Endodermal cell (in vitro differentiated cells): Measurements from ENCODE around the gene BRINP1. TPM values are rescaled to one million over a fixed set of nuclear protein-coding genes. Genes with fewer than 3 reads are reported as not detected.

ENCODE experiments used
- DNase-seq: peaks from one replicate; pipeline ENCODE4 v3.0.0-alpha.2; 2017
- H3K27ac ChIP-seq: 2 replicates; pipeline ENCODE4 v1.5.1; 2013; ENCODE audit warnings: mild to moderate bottlenecking, low read depth, low read length, moderate library complexity
- H3K27me3 ChIP-seq: 2 replicates; pipeline ENCODE4 v1.6.1; 2013; ENCODE audit warnings: mild to moderate bottlenecking, low read length, moderate library complexity; ENCODE audit not compliant: insufficient read depth, control insufficient read depth, poor library complexity, severe bottlenecking
- H3K36me3 ChIP-seq: 2 replicates; pipeline ENCODE4 v1.7.0; 2013; ENCODE audit warnings: mild to moderate bottlenecking, low read length, moderate library complexity; ENCODE audit not compliant: control insufficient read depth, insufficient read depth
- H3K4me1 ChIP-seq: one replicate; pipeline ENCODE4 v1.7.0; 2013; ENCODE audit warnings: low read length; ENCODE audit not compliant: control insufficient read depth, insufficient read depth
- H3K4me3 ChIP-seq: 2 replicates; pipeline ENCODE4 v1.5.1; 2013; ENCODE audit warnings: mild to moderate bottlenecking, low read length, moderate library complexity
- H3K9ac ChIP-seq: 2 replicates; pipeline ENCODE4 v1.6.1; 2013; ENCODE audit warnings: mild to moderate bottlenecking, low read length, moderate library complexity; ENCODE audit not compliant: poor library complexity, severe bottlenecking; ENCODE audit errors: extremely low read depth
- H3K9me3 ChIP-seq: 2 replicates; pipeline ENCODE4 v1.6.1; 2013; ENCODE audit warnings: mild to moderate bottlenecking, low read length, moderate library complexity; ENCODE audit not compliant: control insufficient read depth
- H3K27ac Mint-ChIP-seq: 2 replicates; pipeline ENCODE4 v1.8.0; 2020; ENCODE audit warnings: mixed read lengths
- H3K27me3 Mint-ChIP-seq: 2 replicates; pipeline ENCODE4 v1.8.0; 2021; ENCODE audit warnings: mild to moderate bottlenecking, mixed read lengths; ENCODE audit not compliant: insufficient read depth
- H3K36me3 Mint-ChIP-seq: 2 replicates; pipeline ENCODE4 v1.8.0; 2020; ENCODE audit warnings: low read depth, mixed read lengths
- H3K4me1 Mint-ChIP-seq: 2 replicates; pipeline ENCODE4 v1.8.0; 2020; ENCODE audit warnings: mixed read lengths
- H3K4me3 Mint-ChIP-seq: 2 replicates; pipeline ENCODE4 v1.8.0; 2020; ENCODE audit warnings: mild to moderate bottlenecking, moderate library complexity, mixed read lengths
- H3K9me3 Mint-ChIP-seq: 2 replicates; pipeline ENCODE4 v1.8.0; 2020; ENCODE audit warnings: mild to moderate bottlenecking, mixed read lengths
- WGBS, 2 experiments: methylation state at CpG; one replicate each; pipeline versions ENCODE4 v1.1.5 to v1.1.7; 2013; ENCODE audit warnings: missing lambda C conversion rate in 2 of 2, mixed read lengths in 1 of 2; ENCODE audit not compliant: insufficient coverage in 1 of 2, insufficient read length in 1 of 2; 5-methylcytosine and 5-hydroxymethylcytosine counted together
- total RNA-seq, 2 donors: library from RNA; stranded (reverse); fragmentation: NEBNext Ultra II Directional in 1 of 2; extraction: Animal tissue kit (Norgen Biotek cat#: 25700) in 1 of 2; gene quantifications; 2 replicates in 1 of 2; 3 replicates in 1 of 2; pipeline ENCODE4 v1.2.1, GENCODE V29; 2021
- TF ChIP-seq, protein P1 (sequence below): fragments of 200-600 bp; sonication (generic); conservative IDR thresholded peaks from 2 replicates; pipeline ENCODE4 v1.5.0; 2021; ENCODE audit warnings: antibody characterized with exemption, mild to moderate bottlenecking

The BRINP1 gene
- total RNA-seq, 2 donors from 2014 or later: 6.3 to 9.6 TPM

DNA sequence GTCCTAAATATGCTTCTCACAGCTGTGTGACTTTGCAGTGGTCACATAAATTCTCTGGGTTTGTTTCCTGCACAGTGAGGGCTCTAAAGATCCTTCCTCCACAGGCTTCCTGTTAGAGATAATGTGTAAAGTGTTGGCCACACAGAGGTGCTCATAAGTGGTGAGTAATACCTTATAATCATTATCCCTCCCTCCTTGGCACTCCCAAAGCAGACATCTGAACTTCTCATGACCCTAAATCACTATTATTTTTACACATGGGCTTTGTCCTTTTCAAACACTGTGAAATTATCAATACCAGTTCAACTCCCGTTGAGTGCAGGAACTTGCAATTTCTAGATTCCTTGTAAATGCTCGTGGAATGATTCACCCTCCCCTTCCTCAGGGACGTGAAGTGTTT, 100.2 kb downstream of the BRINP1 start:
- 86 to 90% methylated on average over 3 of the region's 3 CpGs for whole genome bisulfite sequencing, 2 experiments
- H3K9ac ChIP-seq: no peak overlapping the region

DNA sequence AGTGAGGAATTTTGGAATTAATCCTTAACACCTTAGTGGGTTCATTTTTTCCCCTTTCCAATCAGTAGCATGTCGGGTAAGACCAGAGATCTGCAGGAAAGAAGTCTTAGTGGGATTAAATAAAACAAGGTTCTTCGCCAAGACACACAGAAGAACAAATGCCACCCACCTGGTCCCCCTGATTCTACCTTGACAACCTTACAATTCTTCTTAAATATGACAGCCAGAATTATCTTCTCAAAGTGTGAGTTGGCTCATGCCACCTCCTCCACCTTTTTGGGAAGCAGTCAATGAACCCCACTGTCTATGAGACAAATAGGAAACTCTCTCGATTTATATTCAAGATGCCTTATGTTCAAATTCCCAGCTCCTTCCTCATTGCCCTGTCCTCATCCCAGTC, 105.1 kb downstream of the BRINP1 start:
- H3K27ac Mint-ChIP-seq: no peak overlapping the region
- H3K36me3 Mint-ChIP-seq: no peaks in the 10 kb centered on the region

More for the DNA sequence above, 100.2 kb downstream of the BRINP1 start:
- Histone ChIP-seq H3K36me3 (no peaks in the 10 kb centered on the region), H3K27me3 (no peaks in the 10 kb centered on the region), H3K27ac (no peak overlapping the region), H3K9me3 (no peaks in the 10 kb centered on the region), H3K4me1 (no peaks in the 10 kb centered on the region), H3K4me3 (no peak overlapping the region)
- Mint-ChIP-seq H3K27me3 (no peaks in the 10 kb centered on the region), H3K4me3 (no peak overlapping the region), H3K36me3 (no peaks in the 10 kb centered on the region), H3K27ac (no peak overlapping the region), H3K9me3 (no peaks in the 10 kb centered on the region), H3K4me1 (peaks cover 10% of the 10 kb centered on the region)
- DNase-seq: no peak
- TF ChIP-seq, protein P1, sequence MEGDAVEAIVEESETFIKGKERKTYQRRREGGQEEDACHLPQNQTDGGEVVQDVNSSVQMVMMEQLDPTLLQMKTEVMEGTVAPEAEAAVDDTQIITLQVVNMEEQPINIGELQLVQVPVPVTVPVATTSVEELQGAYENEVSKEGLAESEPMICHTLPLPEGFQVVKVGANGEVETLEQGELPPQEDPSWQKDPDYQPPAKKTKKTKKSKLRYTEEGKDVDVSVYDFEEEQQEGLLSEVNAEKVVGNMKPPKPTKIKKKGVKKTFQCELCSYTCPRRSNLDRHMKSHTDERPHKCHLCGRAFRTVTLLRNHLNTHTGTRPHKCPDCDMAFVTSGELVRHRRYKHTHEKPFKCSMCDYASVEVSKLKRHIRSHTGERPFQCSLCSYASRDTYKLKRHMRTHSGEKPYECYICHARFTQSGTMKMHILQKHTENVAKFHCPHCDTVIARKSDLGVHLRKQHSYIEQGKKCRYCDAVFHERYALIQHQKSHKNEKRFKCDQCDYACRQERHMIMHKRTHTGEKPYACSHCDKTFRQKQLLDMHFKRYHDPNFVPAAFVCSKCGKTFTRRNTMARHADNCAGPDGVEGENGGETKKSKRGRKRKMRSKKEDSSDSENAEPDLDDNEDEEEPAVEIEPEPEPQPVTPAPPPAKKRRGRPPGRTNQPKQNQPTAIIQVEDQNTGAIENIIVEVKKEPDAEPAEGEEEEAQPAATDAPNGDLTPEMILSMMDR: no peak

DNA sequence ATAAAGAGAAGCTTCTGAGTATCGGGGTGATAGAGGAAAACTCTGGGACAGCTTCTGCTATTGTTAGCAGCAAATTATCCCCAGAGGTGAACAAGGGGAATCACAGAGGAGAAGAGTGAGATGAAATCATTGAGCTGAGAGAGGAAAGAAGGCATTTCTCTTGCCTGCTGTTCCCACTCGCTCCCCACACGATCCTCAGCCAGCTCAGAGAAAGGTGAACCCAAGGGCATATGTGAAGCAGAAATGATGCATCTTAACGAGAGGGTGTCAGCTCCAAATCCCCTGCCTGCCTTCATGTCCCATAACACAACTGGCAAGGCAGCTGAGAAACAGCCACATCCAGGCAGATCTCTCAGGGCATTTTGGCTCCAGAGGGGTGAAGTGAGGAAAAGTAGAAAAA, 111.6 kb downstream of the BRINP1 start:
- Mint-ChIP-seq H3K4me3 (no peak overlapping the region), H3K36me3 (no peaks in the 10 kb centered on the region), H3K9me3 (no peaks in the 10 kb centered on the region), H3K4me1 (no peaks in the 10 kb centered on the region), H3K27ac (no peak overlapping the region), H3K27me3 (no peaks in the 10 kb centered on the region)
- no peak for DNase-seq
- Histone ChIP-seq H3K9me3 (no peaks in the 10 kb centered on the region), H3K9ac (no peak overlapping the region), H3K36me3 (no peaks in the 10 kb centered on the region), H3K27me3 (no peaks in the 10 kb centered on the region), H3K4me1 (no peaks in the 10 kb centered on the region), H3K4me3 (no peak overlapping the region), H3K27ac (no peak overlapping the region)
- TF ChIP-seq, protein P1: no peak
- 80 to 89% methylated on average over 2 to 4 of the region's 4 CpGs for WGBS, 2 experiments

More for the DNA sequence above, 105.1 kb downstream of the BRINP1 start:
- TF ChIP-seq, protein P1: no peak
- 97 to 100% methylated on average over 1 to 3 of the region's 3 CpGs for WGBS, 2 experiments
- no peaks in the 10 kb centered on the region for H3K27me3 Mint-ChIP-seq
- Histone ChIP-seq H3K9ac (no peak overlapping the region), H3K27ac (no peak overlapping the region), H3K27me3 (no peaks in the 10 kb centered on the region), H3K4me3 (no peak overlapping the region), H3K36me3 (no peaks in the 10 kb centered on the region), H3K9me3 (no peaks in the 10 kb centered on the region), H3K4me1 (no peaks in the 10 kb centered on the region)
- no peak overlapping the region for H3K4me3 Mint-ChIP-seq
- H3K9me3 Mint-ChIP-seq: no peaks in the 10 kb centered on the region
- no peaks in the 10 kb centered on the region for H3K4me1 Mint-ChIP-seq
- DNase-seq: no peak
